OCI-LY3 (cell line): ENCODE measurements around the gene PDE4D.
"Not testable (repeated sequence)": the region's sequence is repeated elsewhere in the genome, so short reads cannot be mapped to it uniquely, and the experiment has no call there.

Experiments used
- H2AFZ ChIP-seq: fragments of 200-600, 300-600 bp; shearing (Covaris generic); 2 replicates; pipeline ENCODE4 v1.6.0; 2014; ENCODE audit warnings: antibody characterized with exemption, low read depth, low read length
- H3K27ac ChIP-seq: fragments of 200-600, 300-600 bp; sonication (generic); 2 replicates; pipeline ENCODE4 v1.5.1; 2014; ENCODE audit warnings: mild to moderate bottlenecking, low read length, moderate library complexity, mixed read lengths
- H3K27me3 ChIP-seq: fragments of 200-600, 300-600 bp; sonication (generic); 2 replicates; pipeline ENCODE4 v1.6.1; 2014; ENCODE audit warnings: low read depth, low read length, mixed read lengths
- H3K36me3 ChIP-seq: fragments of 200-600, 300-600 bp; sonication (generic); replicated peaks from 2 replicates; pipeline ENCODE3; 2014; ENCODE audit warnings: low read depth, low read length, mixed read lengths
- H3K4me1 ChIP-seq: fragments of 300-600, 200-600 bp; sonication (generic); 2 replicates; pipeline ENCODE4 v1.6.1; 2014; ENCODE audit warnings: low read length, mixed read lengths
- H3K4me2 ChIP-seq: fragments of 200-600, 300-600 bp; sonication (generic); 2 replicates; pipeline ENCODE4 v1.6.1; 2014; ENCODE audit warnings: low read length, mixed read lengths
- H3K4me3 ChIP-seq: fragments of 300-600, 200-600 bp; sonication (generic); 2 replicates; pipeline ENCODE4 v1.5.1; 2014; ENCODE audit warnings: antibody characterized with exemption, mild to moderate bottlenecking, low read length, moderate library complexity
- H3K79me2 ChIP-seq: fragments of 300-600, 200-600 bp; shearing (Covaris generic); 2 replicates; pipeline ENCODE4 v1.6.1; 2014; ENCODE audit warnings: mild to moderate bottlenecking, low read length, mixed read lengths
- H3K9ac ChIP-seq: fragments of 300-600, 200-600 bp; shearing (Covaris generic); 2 replicates; pipeline ENCODE4 v1.6.0; 2014; ENCODE audit warnings: mild to moderate bottlenecking, low read length, moderate library complexity
- H3K9me3 ChIP-seq: fragments of 200-600, 300-600 bp; shearing (Covaris generic); 2 replicates; pipeline ENCODE4 v1.6.1; 2014; ENCODE audit warnings: low read length, mixed read lengths; ENCODE audit not compliant: insufficient read depth
- H4K20me1 ChIP-seq: fragments of 200-600, 300-600 bp; sonication (generic); 2 replicates; pipeline ENCODE4 v1.6.1; 2016; ENCODE audit warnings: low read length, mixed read lengths; ENCODE audit not compliant: insufficient read depth
- EZH2phosphoT487 ChIP-seq: fragments of 200-600 bp; shearing (Covaris generic); IDR thresholded peaks from 2 replicates; pipeline ENCODE4 v1.6.1; 2018; ENCODE audit warnings: antibody characterized with exemption, mixed run types, low read depth
- TF ChIP-seq, protein P1 (sequence below): fragments of 200-600, 300-600 bp; sonication (generic); IDR thresholded peaks from 2 replicates; pipeline ENCODE4 v1.5.1; 2014; ENCODE audit warnings: antibody characterized with exemption, low read length, low read depth

Gene PDE4D

GRCh38 chr5:59756373-59757035 lies 137.0 kb downstream of the PDE4D start:
- Histone ChIP-seq H3K9me3 (no peaks in the 10 kb centered on the region), H3K36me3 (no peaks in the 10 kb centered on the region), H3K9ac (no peak overlapping the region), H3K4me1 (no peaks in the 10 kb centered on the region), H3K27ac (no peak overlapping the region), H3K27me3 (no peaks in the 10 kb centered on the region), H4K20me1 (no peaks in the 10 kb centered on the region), H3K4me3 (no peak overlapping the region), H3K79me2 (no peaks in the 10 kb centered on the region), H2AFZ (no peak overlapping the region), H3K4me2 (no peak overlapping the region)
- no peak for TF ChIP-seq EZH2phosphoT487
- TF ChIP-seq, protein P1, sequence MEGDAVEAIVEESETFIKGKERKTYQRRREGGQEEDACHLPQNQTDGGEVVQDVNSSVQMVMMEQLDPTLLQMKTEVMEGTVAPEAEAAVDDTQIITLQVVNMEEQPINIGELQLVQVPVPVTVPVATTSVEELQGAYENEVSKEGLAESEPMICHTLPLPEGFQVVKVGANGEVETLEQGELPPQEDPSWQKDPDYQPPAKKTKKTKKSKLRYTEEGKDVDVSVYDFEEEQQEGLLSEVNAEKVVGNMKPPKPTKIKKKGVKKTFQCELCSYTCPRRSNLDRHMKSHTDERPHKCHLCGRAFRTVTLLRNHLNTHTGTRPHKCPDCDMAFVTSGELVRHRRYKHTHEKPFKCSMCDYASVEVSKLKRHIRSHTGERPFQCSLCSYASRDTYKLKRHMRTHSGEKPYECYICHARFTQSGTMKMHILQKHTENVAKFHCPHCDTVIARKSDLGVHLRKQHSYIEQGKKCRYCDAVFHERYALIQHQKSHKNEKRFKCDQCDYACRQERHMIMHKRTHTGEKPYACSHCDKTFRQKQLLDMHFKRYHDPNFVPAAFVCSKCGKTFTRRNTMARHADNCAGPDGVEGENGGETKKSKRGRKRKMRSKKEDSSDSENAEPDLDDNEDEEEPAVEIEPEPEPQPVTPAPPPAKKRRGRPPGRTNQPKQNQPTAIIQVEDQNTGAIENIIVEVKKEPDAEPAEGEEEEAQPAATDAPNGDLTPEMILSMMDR = no peak

DNA sequence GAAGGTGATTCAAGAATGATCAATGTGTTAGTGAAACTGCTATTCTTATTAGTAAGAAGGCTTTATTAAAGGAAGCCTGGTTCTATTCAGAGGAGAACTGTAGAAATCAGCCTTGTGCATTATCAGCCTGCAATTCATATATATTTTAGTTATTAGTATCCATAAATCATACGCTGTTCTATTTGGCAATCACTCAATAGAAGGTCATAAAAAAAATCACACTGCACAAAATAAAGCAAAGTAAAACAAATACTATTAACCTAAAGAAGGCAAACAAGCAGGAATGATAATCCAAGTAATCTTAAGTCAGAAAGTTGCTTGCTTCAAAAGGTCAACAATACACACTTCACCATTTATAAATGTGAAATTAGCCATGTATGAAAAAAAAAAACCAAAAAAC lies 138.1 kb downstream of the PDE4D start:
- no peaks in the 10 kb centered on the region for H3K36me3 ChIP-seq

DNA sequence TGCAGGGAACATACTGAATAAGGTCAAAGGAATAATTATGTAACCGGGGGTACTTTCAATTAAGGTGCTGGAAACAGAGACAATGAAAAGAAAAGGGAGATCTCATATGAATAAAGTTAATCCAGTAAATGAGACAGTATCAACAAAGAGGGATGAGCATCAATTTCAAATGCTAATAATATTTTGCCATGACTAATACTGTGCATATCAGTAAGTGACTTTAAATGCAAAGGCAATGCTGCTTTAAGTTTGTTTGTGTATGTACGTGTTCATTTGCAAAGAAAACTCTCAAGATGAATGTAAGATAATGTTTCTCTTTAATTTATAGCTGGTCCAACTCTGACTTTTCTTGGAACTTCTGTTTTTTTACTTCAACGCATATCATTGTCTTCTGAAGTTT lies 139.9 kb downstream of the PDE4D start:
- no peaks in the 10 kb centered on the region for H4K20me1 ChIP-seq
- no peaks in the 10 kb centered on the region for H3K36me3 ChIP-seq
- H3K4me3 ChIP-seq = no peak overlapping the region
- H2AFZ ChIP-seq = no peak overlapping the region
- H3K4me2 ChIP-seq = no peak overlapping the region
- no peak overlapping the region for H3K27ac ChIP-seq
- H3K9me3 ChIP-seq = no peaks in the 10 kb centered on the region
- TF ChIP-seq, protein P1 = no peak
- no peak for TF ChIP-seq EZH2phosphoT487
- H3K4me1 ChIP-seq = no peaks in the 10 kb centered on the region
- H3K79me2 ChIP-seq = no peaks in the 10 kb centered on the region
- no peaks in the 10 kb centered on the region for H3K27me3 ChIP-seq
- no peak overlapping the region for H3K9ac ChIP-seq

More for the DNA sequence above, 138.1 kb downstream of the PDE4D start:
- no peak overlapping the region for H2AFZ ChIP-seq
- H3K27ac ChIP-seq = no peak overlapping the region
- TF ChIP-seq, protein P1 = no peak
- no peak for TF ChIP-seq EZH2phosphoT487
- H3K9ac ChIP-seq = no peak overlapping the region
- no peaks in the 10 kb centered on the region for H4K20me1 ChIP-seq
- no peaks in the 10 kb centered on the region for H3K9me3 ChIP-seq
- H3K4me3 ChIP-seq = no peak overlapping the region
- H3K27me3 ChIP-seq = no peaks in the 10 kb centered on the region
- H3K4me1 ChIP-seq = no peaks in the 10 kb centered on the region
- no peaks in the 10 kb centered on the region for H3K79me2 ChIP-seq
- no peak overlapping the region for H3K4me2 ChIP-seq

DNA sequence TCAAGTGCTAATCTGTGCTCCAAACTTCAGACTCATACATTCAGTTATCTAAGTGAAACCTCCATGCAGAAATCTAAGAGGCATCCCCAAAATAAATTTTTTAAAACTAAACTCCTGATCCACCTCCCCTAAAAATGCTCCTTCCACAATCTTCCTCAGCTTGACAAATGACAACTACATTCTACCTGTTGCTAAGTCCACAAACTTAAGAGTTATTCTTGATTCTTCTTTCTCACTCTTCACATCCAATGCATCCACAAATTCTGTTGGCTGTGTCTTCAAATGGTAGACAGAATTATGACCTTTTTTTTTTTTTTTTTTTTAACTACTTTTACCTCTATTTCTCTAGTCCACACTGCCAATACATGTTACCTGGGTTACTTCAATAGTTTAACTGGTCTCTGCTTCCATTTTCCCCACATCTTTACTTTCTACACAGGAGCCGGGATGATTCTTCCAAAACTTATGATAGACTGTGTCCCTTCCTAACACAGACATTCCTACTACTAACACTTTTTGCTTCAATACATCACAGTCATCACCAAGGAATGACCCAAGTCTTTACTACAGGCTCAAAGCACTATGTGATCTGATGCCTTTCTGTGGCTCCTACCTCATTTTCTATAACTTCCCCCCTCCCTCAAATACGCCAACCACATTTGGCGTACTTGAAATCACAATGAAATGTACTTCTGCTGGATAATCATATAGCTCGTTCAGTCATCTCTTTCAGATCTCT lies 143.6 kb downstream of the PDE4D start:
- no peaks in the 10 kb centered on the region for H3K79me2 ChIP-seq
- H3K4me3 ChIP-seq = no peak overlapping the region
- no peak overlapping the region for H2AFZ ChIP-seq
- H3K4me1 ChIP-seq = no peaks in the 10 kb centered on the region
- no peaks in the 10 kb centered on the region for H4K20me1 ChIP-seq
- H3K36me3 ChIP-seq = no peaks in the 10 kb centered on the region
- no peaks in the 10 kb centered on the region for H3K27me3 ChIP-seq
- H3K9me3 ChIP-seq = no peaks in the 10 kb centered on the region
- H3K27ac ChIP-seq = no peak overlapping the region
- no peak for TF ChIP-seq EZH2phosphoT487
- TF ChIP-seq, protein P1 = no peak
- H3K4me2 ChIP-seq = no peak overlapping the region
- no peak overlapping the region for H3K9ac ChIP-seq

DNA sequence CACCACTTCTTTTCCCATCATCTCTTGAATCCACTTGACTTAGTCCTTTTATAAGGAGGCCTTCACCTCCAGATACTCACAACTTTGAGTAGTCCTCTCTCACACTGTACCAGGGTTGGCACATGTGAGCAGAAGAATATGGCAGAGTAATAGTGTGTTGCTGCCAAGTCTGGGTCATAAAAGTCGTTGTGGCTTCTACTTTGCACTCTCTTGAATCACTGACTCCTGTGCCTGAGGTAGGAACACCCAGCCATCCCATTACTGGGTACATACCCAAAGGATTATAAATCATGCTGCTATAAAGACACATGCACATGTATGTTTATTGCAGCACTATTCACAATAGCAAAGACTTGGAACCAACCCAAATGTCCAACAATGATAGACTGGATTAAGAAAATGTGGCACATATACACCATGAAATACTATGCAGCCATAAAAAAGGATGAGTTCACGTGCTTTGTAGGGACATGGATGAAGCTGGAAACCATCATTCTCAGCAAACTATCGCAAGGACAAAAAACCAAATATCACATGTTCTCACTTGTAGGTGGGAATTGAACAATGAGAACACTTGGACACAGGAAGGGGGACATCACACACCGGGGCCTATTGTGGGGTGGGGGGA lies 145.4 kb downstream of the PDE4D start:
- H3K79me2 ChIP-seq, H3K9me3 ChIP-seq, H3K27me3 ChIP-seq, H3K4me1 ChIP-seq, H3K36me3 ChIP-seq, H3K4me2 ChIP-seq, H4K20me1 ChIP-seq, H2AFZ ChIP-seq, H3K4me3 ChIP-seq, H3K27ac ChIP-seq, H3K9ac ChIP-seq: not testable (repeated sequence)
